Activated naive CD4-positive, alpha-beta T cell treated with anti-CD3 and anti-CD28 coated beads, Interleukin-2, amount 50 U/mL, for 24 hours (primary cell): ENCODE data around the gene COP1.
"Not testable (repeated sequence)": the region's sequence is repeated elsewhere in the genome, so short reads cannot be mapped to it uniquely, and the experiment has no call there.

Experiments
- H3K27ac Mint-ChIP-seq: one replicate; pipeline ENCODE4 v1.8.0; 2021; ENCODE audit warnings: mild to moderate bottlenecking, mixed read lengths
- H3K27me3 Mint-ChIP-seq: one replicate; pipeline ENCODE4 v1.8.0; 2021; ENCODE audit warnings: mixed read lengths
- H3K36me3 Mint-ChIP-seq: one replicate; pipeline ENCODE4 v1.8.0; 2021; ENCODE audit warnings: mixed read lengths
- H3K4me1 Mint-ChIP-seq: one replicate; pipeline ENCODE4 v1.8.0; 2021; ENCODE audit warnings: mixed read lengths
- H3K4me3 Mint-ChIP-seq: one replicate; pipeline ENCODE4 v1.8.0; 2021; ENCODE audit warnings: mild to moderate bottlenecking, mixed read lengths
- H3K9me3 Mint-ChIP-seq: one replicate; pipeline ENCODE4 v1.8.0; 2021; ENCODE audit warnings: mixed read lengths

COP1 gene

DNA sequence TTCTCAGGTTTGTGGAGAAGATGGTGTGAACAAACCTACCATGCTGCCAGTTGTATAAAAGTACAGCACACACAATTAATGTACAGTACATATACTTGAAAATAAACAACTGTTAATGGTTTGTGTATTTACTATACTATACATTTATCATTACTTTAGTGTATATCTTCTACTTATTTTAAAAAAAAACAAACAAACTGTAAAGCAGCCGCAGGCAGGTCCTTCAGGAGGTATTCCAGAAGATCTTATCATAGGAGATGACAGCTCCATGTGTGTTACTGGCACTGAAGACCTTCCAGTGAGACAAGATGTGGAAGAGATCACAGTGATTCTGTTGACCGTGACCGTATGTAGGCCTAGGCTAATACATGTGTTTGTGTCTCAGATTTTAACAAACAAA is 155.7 kb downstream of the COP1 start:
- no peak overlapping the region for H3K27ac Mint-ChIP-seq
- H3K4me3 Mint-ChIP-seq = no peak overlapping the region
- no peaks in the 10 kb centered on the region for H3K27me3 Mint-ChIP-seq
- peaks cover 6% of the 10 kb centered on the region for H3K36me3 Mint-ChIP-seq
- peaks cover 7% of the 10 kb centered on the region for H3K4me1 Mint-ChIP-seq
- H3K9me3 Mint-ChIP-seq = no peaks in the 10 kb centered on the region

DNA sequence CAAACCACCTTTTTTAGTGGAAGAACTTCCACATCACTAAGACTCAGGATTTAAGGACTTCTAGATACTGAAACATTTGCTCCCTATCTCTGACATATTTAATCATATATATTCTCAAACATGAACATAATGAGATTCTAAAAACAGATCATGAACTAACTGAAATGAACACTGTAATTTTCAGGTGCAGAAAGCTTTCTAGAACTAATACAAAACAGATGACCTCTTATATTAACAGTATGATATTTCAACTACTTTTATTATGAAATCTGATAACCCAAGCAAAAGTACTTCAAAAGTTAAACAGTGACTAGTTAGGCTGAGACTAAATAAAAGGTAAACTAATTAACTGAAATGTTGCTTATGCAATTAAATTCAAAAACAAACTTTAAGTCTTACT is 157.5 kb downstream of the COP1 start:
- peaks cover 3% of the 10 kb centered on the region for H3K4me1 Mint-ChIP-seq
- H3K4me3 Mint-ChIP-seq = no peak overlapping the region
- no peak overlapping the region for H3K27ac Mint-ChIP-seq
- no peaks in the 10 kb centered on the region for H3K9me3 Mint-ChIP-seq
- H3K27me3 Mint-ChIP-seq = no peaks in the 10 kb centered on the region
- H3K36me3 Mint-ChIP-seq = peaks cover 3% of the 10 kb centered on the region

DNA sequence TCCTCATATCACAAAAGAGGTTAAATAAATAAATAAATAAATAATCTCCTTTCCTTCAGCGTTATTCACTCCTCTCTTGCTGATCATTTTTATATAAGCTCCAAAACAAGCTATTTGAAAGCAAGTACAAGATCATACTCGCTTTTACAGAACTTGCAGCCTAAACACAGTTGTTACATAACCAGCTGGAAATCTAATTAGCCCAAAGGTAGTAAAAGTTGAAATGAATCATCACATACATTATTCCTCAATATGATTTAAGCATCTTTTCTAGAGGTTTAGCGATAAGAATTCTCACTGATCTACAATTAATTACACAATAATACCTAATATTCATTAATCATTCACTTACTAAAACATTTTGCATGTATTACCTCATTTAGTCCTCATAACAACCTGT is 160.2 kb downstream of the COP1 start:
- Mint-ChIP-seq H3K27ac (no peak overlapping the region), H3K4me3 (no peak overlapping the region), H3K36me3 (peaks cover 7% of the 10 kb centered on the region), H3K27me3 (no peaks in the 10 kb centered on the region), H3K4me1 (peaks cover 3% of the 10 kb centered on the region), H3K9me3 (no peaks in the 10 kb centered on the region)

DNA sequence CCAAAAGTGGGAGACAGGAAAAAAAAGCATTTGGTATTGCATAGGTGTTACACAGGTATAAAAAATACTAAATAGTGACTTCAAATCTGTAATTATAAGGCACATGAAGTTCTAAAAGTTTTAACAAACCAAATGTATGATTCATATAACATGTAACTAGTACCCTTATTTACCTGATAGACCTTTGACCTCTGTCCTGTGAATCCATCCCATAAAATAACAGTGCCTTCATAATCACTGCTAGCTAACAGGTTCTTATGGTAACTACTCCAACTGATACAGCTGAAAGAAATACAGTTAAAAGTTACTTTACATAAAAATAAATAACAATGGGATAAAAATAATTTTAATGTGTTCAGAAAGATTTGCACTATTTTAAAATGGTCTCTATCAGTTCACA is 163.5 kb downstream of the COP1 start:
- no peaks in the 10 kb centered on the region for H3K9me3 Mint-ChIP-seq
- no peak overlapping the region for H3K4me3 Mint-ChIP-seq
- H3K36me3 Mint-ChIP-seq = peaks cover 15% of the 10 kb centered on the region
- H3K27me3 Mint-ChIP-seq = no peaks in the 10 kb centered on the region
- no peak overlapping the region for H3K27ac Mint-ChIP-seq
- H3K4me1 Mint-ChIP-seq = peaks cover 10% of the 10 kb centered on the region

DNA sequence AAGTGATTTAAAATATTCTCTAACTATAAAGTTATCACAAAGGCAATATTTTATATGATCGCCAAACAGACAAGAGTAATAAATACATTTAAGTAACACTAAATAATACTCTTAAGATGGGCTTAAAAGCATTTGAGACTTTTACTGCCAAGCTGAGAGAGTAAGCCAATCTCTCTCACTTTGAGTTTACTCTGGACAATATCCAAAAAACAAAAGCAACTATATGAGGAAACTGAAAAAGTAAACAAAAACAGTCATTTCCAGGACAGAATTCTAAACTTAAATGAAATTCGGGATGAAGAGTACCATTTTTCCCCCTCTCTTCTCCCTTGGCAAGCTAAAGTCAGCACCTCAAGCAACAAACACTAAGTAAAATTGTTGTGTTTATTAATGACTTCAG is 173.2 kb downstream of the COP1 start:
- H3K27me3 Mint-ChIP-seq = no peaks in the 10 kb centered on the region
- peaks cover 6% of the 10 kb centered on the region for H3K4me1 Mint-ChIP-seq
- no peak overlapping the region for H3K4me3 Mint-ChIP-seq
- H3K36me3 Mint-ChIP-seq = peaks cover 21% of the 10 kb centered on the region
- H3K9me3 Mint-ChIP-seq = no peaks in the 10 kb centered on the region
- H3K27ac Mint-ChIP-seq = no peak overlapping the region

DNA sequence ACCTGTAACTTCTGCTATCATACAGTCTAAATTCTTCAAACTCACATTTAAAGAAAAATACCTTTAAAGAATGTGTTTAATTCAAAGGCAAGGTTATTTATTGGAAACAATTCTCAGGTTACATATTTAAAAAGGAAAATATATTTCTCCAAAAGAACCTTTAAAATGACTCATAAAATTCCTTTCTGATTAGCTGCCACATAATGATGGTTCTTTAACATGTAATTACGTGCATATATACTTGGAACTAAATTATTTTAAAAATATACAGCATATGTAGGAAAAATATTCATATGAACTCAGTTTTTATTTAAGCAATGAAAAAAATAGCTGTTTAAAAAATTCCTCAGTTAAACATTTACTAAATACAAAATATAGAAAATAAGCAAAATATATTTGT is 173.6 kb downstream of the COP1 start:
- no peaks in the 10 kb centered on the region for H3K9me3 Mint-ChIP-seq
- H3K4me1 Mint-ChIP-seq = peaks cover 4% of the 10 kb centered on the region
- peaks cover 19% of the 10 kb centered on the region for H3K36me3 Mint-ChIP-seq
- no peak overlapping the region for H3K27ac Mint-ChIP-seq
- no peak overlapping the region for H3K4me3 Mint-ChIP-seq
- H3K27me3 Mint-ChIP-seq = no peaks in the 10 kb centered on the region

DNA sequence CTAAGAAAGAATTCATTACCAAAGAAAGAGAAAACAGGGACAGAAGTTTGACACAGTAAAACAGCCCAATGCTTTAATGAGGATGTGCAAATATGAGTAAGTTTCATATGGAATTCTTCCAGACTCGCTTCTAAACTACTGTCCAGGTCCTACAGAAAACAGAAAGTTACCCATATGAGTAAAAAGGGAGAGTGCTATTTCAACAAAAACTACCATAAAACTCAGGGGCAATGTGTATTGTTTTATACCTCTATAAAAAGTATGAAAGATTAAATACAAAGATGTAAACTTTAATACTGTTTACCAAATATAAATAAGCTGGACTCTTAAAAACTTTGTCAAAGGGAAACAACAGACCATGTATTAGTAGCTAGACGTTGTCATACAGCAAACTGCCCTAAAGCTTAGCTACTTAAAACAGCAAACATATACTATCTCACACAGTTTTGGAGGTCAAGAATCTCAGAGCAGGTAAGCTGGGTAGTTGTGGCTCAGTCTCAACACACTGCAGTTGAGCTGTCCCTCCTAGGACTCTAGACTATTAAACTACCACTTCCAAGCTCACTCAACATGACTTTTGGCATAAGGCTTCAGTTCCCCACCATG is 174.9 kb downstream of the COP1 start:
- Mint-ChIP-seq H3K4me1 (peaks cover 17% of the 10 kb centered on the region), H3K27ac (no peak overlapping the region), H3K4me3 (no peak overlapping the region), H3K36me3 (peaks cover 23% of the 10 kb centered on the region), H3K27me3 (no peaks in the 10 kb centered on the region), H3K9me3 (no peaks in the 10 kb centered on the region)

DNA sequence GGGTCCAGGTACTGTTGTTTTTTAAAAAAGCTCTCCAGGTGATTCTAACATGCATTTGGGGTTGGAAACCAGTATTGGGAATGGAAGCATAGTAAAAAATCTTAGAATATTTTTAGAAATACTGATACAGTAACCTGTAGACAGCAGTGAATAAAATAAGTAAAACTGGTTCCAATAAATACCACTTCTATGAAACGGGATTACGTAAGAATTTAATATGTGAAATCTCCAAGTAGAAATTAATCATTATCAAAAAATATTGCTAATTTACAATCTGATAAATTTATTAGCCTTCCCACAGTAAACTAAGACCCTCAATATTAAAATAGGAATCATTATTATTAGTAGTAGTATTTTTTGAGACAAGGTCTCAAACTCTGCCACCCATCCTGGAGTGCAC is 177.5 kb downstream of the COP1 start:
- Mint-ChIP-seq H3K27me3 (no peaks in the 10 kb centered on the region), H3K36me3 (peaks cover 23% of the 10 kb centered on the region), H3K9me3 (no peaks in the 10 kb centered on the region), H3K4me1 (peaks cover 17% of the 10 kb centered on the region), H3K4me3 (no peak overlapping the region), H3K27ac (no peak overlapping the region)

DNA sequence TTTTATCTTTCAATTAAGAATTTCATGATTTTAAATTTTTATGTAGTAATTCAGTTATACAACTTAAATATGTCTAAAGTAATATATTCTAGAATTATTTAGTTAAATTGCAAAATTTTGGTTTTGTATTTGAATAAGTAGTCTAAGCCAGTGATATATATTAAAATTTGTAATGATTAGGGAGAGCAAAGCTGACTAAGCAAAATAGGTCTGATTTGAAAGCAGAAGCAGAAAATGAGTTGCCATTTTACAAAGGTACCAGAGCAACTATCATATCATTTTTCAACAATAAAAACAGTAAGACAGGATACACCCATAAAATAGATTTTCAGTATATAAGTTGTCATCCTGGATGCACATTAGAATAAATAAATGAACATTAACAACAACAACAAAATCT is 177.9 kb downstream of the COP1 start:
- Mint-ChIP-seq H3K4me1 (peaks cover 17% of the 10 kb centered on the region), H3K9me3 (no peaks in the 10 kb centered on the region), H3K36me3 (peaks cover 28% of the 10 kb centered on the region), H3K27me3 (no peaks in the 10 kb centered on the region), H3K27ac (no peak overlapping the region), H3K4me3 (no peak overlapping the region)

DNA sequence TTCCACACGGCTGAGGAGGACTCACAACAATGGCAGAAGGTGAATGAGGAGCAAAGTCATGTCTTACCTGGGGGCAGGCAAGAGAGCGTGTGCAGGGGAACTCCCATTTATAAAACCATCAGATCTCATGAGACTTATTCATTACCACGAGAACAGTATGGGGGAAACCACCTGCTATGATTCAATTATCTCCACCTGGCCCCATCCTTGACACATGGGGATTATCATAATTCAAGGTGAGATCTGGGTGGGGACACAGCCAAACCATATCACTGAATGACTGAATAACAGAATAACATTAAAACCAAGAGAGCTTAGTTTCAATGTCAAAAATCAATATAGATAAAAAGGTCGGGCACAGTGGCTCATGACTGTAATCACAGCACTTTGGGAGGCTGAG is 179.2 kb downstream of the COP1 start:
- H3K4me3 Mint-ChIP-seq, H3K9me3 Mint-ChIP-seq, H3K27me3 Mint-ChIP-seq: not testable (repeated sequence)
- Mint-ChIP-seq H3K27ac (peak overlapping the region; percentile 35), H3K4me1 (peaks cover 20% of the 10 kb centered on the region), H3K36me3 (peaks cover 32% of the 10 kb centered on the region)

DNA sequence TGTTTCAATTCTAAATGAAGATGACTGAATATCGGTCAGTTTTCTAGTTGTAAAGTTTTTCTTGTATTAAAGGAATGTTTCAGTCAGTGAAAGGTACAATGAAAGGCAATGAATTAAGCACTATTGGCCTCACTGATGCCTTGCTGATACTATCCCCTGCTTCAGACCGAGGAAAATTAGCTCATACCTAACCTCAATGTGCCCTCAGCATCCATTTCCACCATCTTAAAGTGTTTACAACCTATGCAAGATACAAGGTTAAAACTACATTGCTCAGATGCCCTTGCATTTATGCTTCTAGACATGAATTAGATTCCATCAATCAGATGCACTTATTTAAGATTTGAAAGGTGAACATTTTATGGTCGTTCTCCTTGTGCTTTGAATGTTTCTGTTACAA is 184.5 kb downstream of the COP1 start:
- Mint-ChIP-seq H3K9me3 (no peaks in the 10 kb centered on the region), H3K4me3 (no peak overlapping the region), H3K4me1 (peaks cover 11% of the 10 kb centered on the region), H3K27ac (no peak overlapping the region), H3K36me3 (peaks cover 27% of the 10 kb centered on the region), H3K27me3 (no peaks in the 10 kb centered on the region)

DNA sequence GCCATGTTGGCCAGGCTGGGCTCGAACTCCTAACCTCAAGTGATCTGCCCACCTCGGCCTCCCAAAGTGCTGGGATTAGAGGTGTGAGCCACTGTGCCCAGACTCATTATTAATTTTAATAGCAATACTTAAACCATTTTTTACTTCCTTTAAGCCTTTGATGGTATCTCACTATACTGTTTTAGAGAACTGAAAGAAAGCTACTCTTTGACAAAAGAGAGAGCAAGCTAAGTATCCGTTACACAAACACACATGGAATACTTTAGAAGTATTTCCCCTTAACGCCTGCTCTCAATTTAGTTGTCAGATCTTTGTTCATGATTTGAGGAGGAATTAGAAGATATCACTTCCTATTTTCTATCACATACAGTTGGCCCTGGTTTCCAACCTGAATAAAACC is 189.4 kb downstream of the COP1 start:
- Mint-ChIP-seq H3K9me3 (no peaks in the 10 kb centered on the region), H3K27ac (no peak overlapping the region), H3K4me3 (no peak overlapping the region), H3K27me3 (no peaks in the 10 kb centered on the region), H3K4me1 (peaks cover 6% of the 10 kb centered on the region), H3K36me3 (peaks cover 25% of the 10 kb centered on the region)

DNA sequence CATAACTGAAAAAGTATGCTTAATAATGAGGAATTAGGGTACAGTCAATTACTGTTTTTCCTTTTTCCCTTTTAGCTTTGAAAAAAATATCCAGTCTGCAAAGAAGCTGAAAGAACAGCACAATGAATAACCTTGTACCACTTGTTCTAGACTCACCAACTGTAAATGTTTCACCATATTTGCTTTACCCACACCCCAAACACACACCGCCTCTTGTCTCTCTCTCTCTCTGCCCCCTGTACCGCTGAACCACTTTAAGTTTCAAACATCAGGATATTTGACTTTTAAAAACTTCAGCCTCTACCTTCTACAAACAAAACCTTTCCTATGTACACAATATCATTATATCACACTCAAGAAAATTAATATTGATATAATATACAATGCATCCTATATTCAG is 197.1 kb downstream of the COP1 start:
- H3K9me3 Mint-ChIP-seq = no peaks in the 10 kb centered on the region
- H3K4me1 Mint-ChIP-seq = peaks cover 2% of the 10 kb centered on the region
- peak overlapping the region; percentile 84 for H3K27ac Mint-ChIP-seq
- H3K36me3 Mint-ChIP-seq = peaks cover 24% of the 10 kb centered on the region
- no peaks in the 10 kb centered on the region for H3K27me3 Mint-ChIP-seq
- H3K4me3 Mint-ChIP-seq = no peak overlapping the region

DNA sequence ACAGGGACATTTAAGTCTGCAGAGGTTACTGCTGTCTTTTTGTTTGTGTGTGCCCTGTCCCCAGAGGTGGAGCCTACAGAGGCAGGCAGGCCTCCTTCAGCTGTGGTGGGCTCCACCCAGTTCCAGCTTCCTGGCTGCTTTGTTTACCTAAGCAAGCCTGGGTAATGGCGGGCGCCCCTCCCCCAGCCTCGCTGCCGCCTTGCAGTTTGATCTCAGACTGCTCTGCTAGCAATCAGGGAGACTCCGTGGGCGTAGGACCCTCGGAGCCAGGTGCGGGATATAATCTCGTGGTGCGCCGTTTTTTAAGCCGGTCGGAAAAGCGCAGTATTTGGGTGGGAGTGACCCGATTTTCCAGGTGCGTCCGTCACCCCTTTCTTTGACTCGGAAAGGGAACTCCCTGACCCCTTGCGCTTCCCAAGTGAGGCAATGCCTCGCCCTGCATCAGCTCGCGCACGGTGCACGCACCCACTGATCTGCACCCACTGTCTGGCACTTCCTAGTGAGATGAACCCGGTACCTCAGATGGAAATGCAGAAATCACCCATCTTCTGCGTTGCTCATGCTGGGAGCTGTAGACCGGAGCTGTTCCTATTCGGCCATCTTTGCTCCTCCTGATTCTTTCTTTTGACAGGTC is 199.2 kb downstream of the COP1 start:
- not testable (repeated sequence) for H3K27ac Mint-ChIP-seq, H3K9me3 Mint-ChIP-seq, H3K4me3 Mint-ChIP-seq, H3K4me1 Mint-ChIP-seq, H3K27me3 Mint-ChIP-seq
- H3K36me3 Mint-ChIP-seq = peaks cover 19% of the 10 kb centered on the region

DNA sequence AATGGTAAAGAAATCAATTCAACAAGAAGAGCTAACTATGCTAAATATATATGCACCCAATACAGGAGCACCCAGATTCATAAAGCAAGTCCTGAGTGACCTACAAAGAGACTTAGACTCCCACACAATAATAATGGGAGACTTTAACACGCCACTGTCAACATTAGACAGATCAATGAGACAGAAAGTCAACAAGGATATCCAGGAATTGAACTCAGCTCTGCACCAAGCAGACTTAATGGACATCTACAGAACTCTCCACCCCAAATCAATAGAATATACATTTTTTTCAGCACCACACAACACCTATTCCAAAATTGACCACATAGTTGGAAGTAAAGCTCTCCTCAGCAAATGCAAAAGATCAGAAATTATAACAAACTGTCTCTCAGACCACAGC is 212.4 kb downstream of the COP1 start:
- H3K27me3 Mint-ChIP-seq, H3K4me3 Mint-ChIP-seq, H3K9me3 Mint-ChIP-seq, H3K27ac Mint-ChIP-seq: not testable (repeated sequence)
- Mint-ChIP-seq H3K36me3 (peaks cover 26% of the 10 kb centered on the region), H3K4me1 (peaks cover 12% of the 10 kb centered on the region)

DNA sequence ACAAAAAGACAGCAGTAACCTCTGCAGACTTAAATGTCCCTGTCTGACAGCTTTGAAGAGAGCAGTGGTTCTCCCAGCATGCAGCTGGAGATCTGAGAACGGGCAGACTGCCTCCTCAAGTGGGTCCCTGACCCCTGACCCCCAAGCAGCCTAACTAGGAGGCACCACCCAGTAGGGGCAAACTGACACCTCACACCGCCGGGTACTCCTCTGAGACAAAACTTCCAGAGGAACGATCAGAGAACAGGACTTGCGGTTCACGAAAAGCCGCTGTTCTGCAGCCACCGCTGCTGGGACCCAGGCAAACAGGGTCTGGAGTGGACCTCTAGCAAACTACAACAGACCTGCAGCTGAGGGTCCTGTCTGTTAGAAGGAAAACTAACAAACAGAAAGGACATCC is 214.3 kb downstream of the COP1 start:
- H3K4me1 Mint-ChIP-seq = peaks cover 12% of the 10 kb centered on the region
- not testable (repeated sequence) for H3K4me3 Mint-ChIP-seq

DNA sequence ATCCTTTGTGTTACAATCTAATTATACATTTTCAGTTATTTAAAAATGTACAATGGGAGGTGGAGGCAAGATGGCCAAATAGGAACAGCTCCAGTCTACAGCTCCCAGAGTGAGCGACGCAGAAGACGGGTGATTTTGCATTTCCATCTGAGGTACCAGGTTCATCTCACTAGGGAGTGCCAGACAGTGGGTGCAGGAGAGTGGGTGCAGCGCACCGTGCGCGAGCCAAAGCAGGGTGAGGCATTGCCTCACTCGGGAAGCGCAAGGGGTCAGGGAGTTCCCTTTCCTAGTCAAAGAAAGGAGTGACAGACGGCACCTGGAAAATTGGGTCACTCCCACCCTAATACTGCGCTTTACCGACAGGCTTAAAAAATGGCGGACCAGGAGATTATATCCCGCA is 214.9 kb downstream of the COP1 start:
- peaks cover 32% of the 10 kb centered on the region for H3K36me3 Mint-ChIP-seq
- H3K4me3 Mint-ChIP-seq, H3K27ac Mint-ChIP-seq, H3K9me3 Mint-ChIP-seq, H3K27me3 Mint-ChIP-seq: not testable (repeated sequence)
- peaks cover 12% of the 10 kb centered on the region for H3K4me1 Mint-ChIP-seq

More for the DNA sequence above, 214.3 kb downstream of the COP1 start:
- not testable (repeated sequence) for H3K9me3 Mint-ChIP-seq, H3K27ac Mint-ChIP-seq, H3K27me3 Mint-ChIP-seq
- peaks cover 32% of the 10 kb centered on the region for H3K36me3 Mint-ChIP-seq
